ENCODE data around the gene ITPKC.

The ITPKC gene

GRCh38 chr19:40716482-40717324 lies at the start of gene ITPKC, which contains the start of gene COQ8B:
TSS of gene ITPKC (plus strand) at chr19:40717112. CDS start at chr19:40717136, 24 bp downstream.
TSS of gene COQ8B (minus strand) at chr19:40716886. CDS start at chr19:40714632, 2,254 bp downstream.
- DNase-seq (ENCODE audit: low read depth in 2 of 2), result peak; percentile 100

GRCh38 chr19:40667602-40668001 lies 49.3 kb upstream of the ITPKC start:
- DNase-seq (ENCODE audit: low read depth in 2 of 2), result no peak

- no peak for DNase-seq (ENCODE audit: low read depth in 2 of 2)
Observed at GRCh38 chr19:40668991-40669614, 47.8 kb upstream of the ITPKC start.

- DNase-seq (ENCODE audit: low read depth in 2 of 2), result no peak
Observed at GRCh38 chr19:40671404-40671803, 45.5 kb upstream of the ITPKC start.

- no peak for DNase-seq (ENCODE audit: low read depth in 2 of 2)
Observed at GRCh38 chr19:40672038-40672437, 44.9 kb upstream of the ITPKC start.

- DNase-seq (ENCODE audit: low read depth in 2 of 2), result no peak
Observed at GRCh38 chr19:40672573-40673299, 44.2 kb upstream of the ITPKC start.

- no peak for DNase-seq (ENCODE audit: low read depth in 2 of 2)
Observed at GRCh38 chr19:40673397-40673796, 43.5 kb upstream of the ITPKC start.

GRCh38 chr19:40674291-40674690 lies 42.6 kb upstream of the ITPKC start:
- no peak for DNase-seq (ENCODE audit: low read depth in 2 of 2)

- DNase-seq (ENCODE audit: low read depth in 2 of 2), result no peak
Observed at GRCh38 chr19:40677156-40677555, 39.8 kb upstream of the ITPKC start.

- no peak for DNase-seq (ENCODE audit: low read depth in 2 of 2)
Observed at GRCh38 chr19:40681039-40681438, 35.9 kb upstream of the ITPKC start.

GRCh38 chr19:40682431-40682964 lies 34.4 kb upstream of the ITPKC start:
- no peak for DNase-seq (ENCODE audit: low read depth in 2 of 2)

GRCh38 chr19:40683437-40683836 lies 33.5 kb upstream of the ITPKC start:
- DNase-seq (ENCODE audit: low read depth in 2 of 2), result no peak

- DNase-seq (ENCODE audit: low read depth in 2 of 2), result no peak
Observed at GRCh38 chr19:40684280-40684679, 32.6 kb upstream of the ITPKC start.

GRCh38 chr19:40685016-40685526 lies 31.8 kb upstream of the ITPKC start:
- DNase-seq (ENCODE audit: low read depth in 2 of 2), result no peak

- DNase-seq (ENCODE audit: low read depth in 2 of 2), result no peak
Observed at GRCh38 chr19:40685563-40685962, 31.3 kb upstream of the ITPKC start.

- DNase-seq (ENCODE audit: low read depth in 2 of 2), result no peak
Observed at GRCh38 chr19:40686882-40687524, 29.9 kb upstream of the ITPKC start.

GRCh38 chr19:40687525-40688016 lies 29.3 kb upstream of the ITPKC start:
- DNase-seq (ENCODE audit: low read depth in 2 of 2), result peak in 1 of 2 donors; percentile 32

GRCh38 chr19:40688309-40688708 lies 28.6 kb upstream of the ITPKC start:
- DNase-seq (ENCODE audit: low read depth in 2 of 2), result no peak

- DNase-seq (ENCODE audit: low read depth in 2 of 2), result no peak
Observed at GRCh38 chr19:40688987-40689338, 27.9 kb upstream of the ITPKC start.

- no peak for DNase-seq (ENCODE audit: low read depth in 2 of 2)
Observed at GRCh38 chr19:40689339-40690049, 27.4 kb upstream of the ITPKC start.
